Pancreas (tissue), 10 donors: ENCODE results near the gene CANT1. TPM values are rescaled to one million over a fixed set of nuclear protein-coding genes. Genes with fewer than 3 reads are reported as not detected.

ENCODE experiments used
- ATAC-seq, 4 donors: fragments of 200-7000 bp; cut with Tn5 transposase; one replicate each; pipeline versions ENCODE4 v1.8.0 to v1.9.1; 2020; ENCODE audit warnings: mild to moderate bottlenecking in 4 of 4, moderate library complexity in 4 of 4
- DNase-seq, 6 donors: peaks; one replicate each; pipeline ENCODE4 v3.0.0-alpha.2; 2020
- FAIRE-seq: peaks from 2 replicates; lab custom pipeline; 2012; peaks lifted over from hg19 to GRCh38; lab: Jason Lieb, UNC
- H3K27ac ChIP-seq, 4 donors: fragments of 200-600 bp; sonication (generic); 1 replicate in 3 of 4; 2 replicates in 1 of 4; pipeline versions ENCODE4 v1.5.0 to v1.8.0; 2020
- H3K27me3 ChIP-seq, 4 donors: fragments of 200-600 bp; one replicate each; pipeline ENCODE4 v1.8.0; 2021
- H3K36me3 ChIP-seq, 3 donors: fragments of 200-600 bp; sonication (generic) in 1 of 3; one replicate each; pipeline versions ENCODE4 v1.5.0 to v1.8.0; 2020 to 2021
- H3K4me1 ChIP-seq, 3 donors: fragments of 200-600 bp; one replicate each; pipeline ENCODE4 v1.8.0; 2021
- H3K4me3 ChIP-seq, 4 donors: fragments of 200-600 bp; sonication (generic) in 2 of 4; one replicate each; pipeline versions ENCODE4 v1.5.0 to v1.8.0; 2020 to 2021
- H3K9me3 ChIP-seq, 4 donors: fragments of 200-600 bp; one replicate each; pipeline ENCODE4 v1.8.0; 2021
- WGBS, 2 donors: extraction: QIAGEN DNeasy Blood & Tissue Kit; methylation state at CpG; one replicate each; pipeline ENCODE4 v1.1.7; 2013; 5-methylcytosine and 5-hydroxymethylcytosine counted together
- intact Hi-C, 3 donors: fragments of 100-400 bp; cut with DNase I; formaldehyde crosslinking; loops; one replicate each; pipeline versions ENCODE4 v1.11.1 to v1.14.2; 2022
- polyA plus RNA-seq, 2 donors: library from polyadenylated mRNA; stranded (reverse); fragments of 200-250 nt; gene quantifications; one replicate each; pipeline ENCODE4 v1.2.3, GENCODE V29; 2013
- total RNA-seq, 6 donors: library from RNA; stranded (reverse); fragmentation: NEBNext Ultra II Directional in 4 of 6; extraction: Animal tissue kit (Norgen Biotek cat#: 25700) in 4 of 6; gene quantifications; one replicate each; pipeline versions ENCODE4 v1.2.1 to v1.2.4, GENCODE V29; 2021 to 2023
- TF ChIP-seq, protein P1 (sequence below), 4 donors: fragments of 200-600 bp; sonication (generic) in 3 of 4; IDR thresholded peaks; one replicate each; pipeline versions ENCODE4 v1.5.0 to v1.8.0; 2021; ENCODE audit warnings: antibody characterized with exemption in 4 of 4
- donor health status: healthy with polysubstance abuse.
- donor health status: DM: no; HTN: no; CAD: no; lungs with moderate emphysema.
- donor health status: DM: no; HTN: no; CAD: no.
- donor health status: control.
- donor health status: control.
- donor health status: Bipolar disorder and iron deficiency.
- donor health status: DM: yes; HTN: yes; CAD: no.
- donor health status: DM: no; HTN: no; CAD: no.
- donor health status: DM: no; HTN: no; CAD: no.
- donor health status: DM: yes; HTN: yes; CAD: no.

Gene CANT1
- total and polyA plus RNA-seq, 8 donors, result 7.4 to 45.0 (median 25.5) TPM

GRCh38 chr17:78988152-78988551, 21.4 kb downstream of the CANT1 start:
- FAIRE-seq, result no peak

DNA sequence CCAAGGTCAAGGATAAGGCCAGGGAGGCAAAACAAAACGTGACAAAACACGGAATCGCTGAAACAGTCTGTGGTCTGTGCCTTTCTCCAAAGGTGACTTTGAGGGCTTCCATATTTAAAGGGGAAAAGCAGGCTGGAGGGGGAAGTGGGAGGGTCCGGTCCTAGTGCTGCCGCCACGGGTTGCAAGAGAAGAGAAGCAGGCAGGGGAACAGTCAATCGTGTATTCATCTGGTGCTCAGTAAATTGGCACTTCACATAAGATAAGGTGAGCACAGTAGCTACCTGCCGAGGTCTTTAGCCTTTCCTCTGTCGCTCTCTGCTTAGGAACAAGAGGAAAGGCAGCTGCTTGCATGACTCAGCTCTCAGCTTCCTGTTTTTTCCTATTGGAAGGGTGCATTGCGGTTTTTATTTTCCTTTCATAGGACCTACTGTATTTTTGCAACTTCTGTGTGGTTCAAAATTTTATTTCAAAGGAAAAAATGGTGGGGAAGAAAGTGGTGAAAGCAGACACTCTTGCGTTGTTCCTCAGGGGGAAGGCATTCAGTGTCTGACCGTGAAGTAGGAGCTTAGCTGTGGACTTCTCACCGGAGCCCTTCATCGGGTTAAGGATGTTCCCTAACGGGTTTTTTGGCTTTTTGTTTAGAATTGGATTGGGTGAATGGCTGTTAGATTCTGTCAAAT, 22.8 kb downstream of the CANT1 start:
- DNase-seq (peak in 3 of 6 donors; percentile 29 to 41 (median 31)), ATAC-seq (peak; percentile 80 to 89 (median 85)), FAIRE-seq (no peak)
- H3K27ac ChIP-seq, result peak overlapping the region; percentile 52 to 87 (median 74)
- TF ChIP-seq, protein P1, sequence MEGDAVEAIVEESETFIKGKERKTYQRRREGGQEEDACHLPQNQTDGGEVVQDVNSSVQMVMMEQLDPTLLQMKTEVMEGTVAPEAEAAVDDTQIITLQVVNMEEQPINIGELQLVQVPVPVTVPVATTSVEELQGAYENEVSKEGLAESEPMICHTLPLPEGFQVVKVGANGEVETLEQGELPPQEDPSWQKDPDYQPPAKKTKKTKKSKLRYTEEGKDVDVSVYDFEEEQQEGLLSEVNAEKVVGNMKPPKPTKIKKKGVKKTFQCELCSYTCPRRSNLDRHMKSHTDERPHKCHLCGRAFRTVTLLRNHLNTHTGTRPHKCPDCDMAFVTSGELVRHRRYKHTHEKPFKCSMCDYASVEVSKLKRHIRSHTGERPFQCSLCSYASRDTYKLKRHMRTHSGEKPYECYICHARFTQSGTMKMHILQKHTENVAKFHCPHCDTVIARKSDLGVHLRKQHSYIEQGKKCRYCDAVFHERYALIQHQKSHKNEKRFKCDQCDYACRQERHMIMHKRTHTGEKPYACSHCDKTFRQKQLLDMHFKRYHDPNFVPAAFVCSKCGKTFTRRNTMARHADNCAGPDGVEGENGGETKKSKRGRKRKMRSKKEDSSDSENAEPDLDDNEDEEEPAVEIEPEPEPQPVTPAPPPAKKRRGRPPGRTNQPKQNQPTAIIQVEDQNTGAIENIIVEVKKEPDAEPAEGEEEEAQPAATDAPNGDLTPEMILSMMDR (IDR thresholded peaks at IDR 0.05), result no peak
- H3K27me3 ChIP-seq, result no peaks in the 10 kb centered on the region
- WGBS, 2 donors, result 4% methylated on average over 15 of the region's 15 CpGs
- H3K36me3 ChIP-seq, result no peaks in the 10 kb centered on the region
- H3K4me3 ChIP-seq, result peak overlapping the region in 2 of 4 donors; percentile 15 to 35
- intact Hi-C loops, result loop anchor here in 1 of 3 donors (10.0 kb wide), 1 partner anchor 52 kb away; no protein-coding TSS in a partner anchor
- H3K9me3 ChIP-seq, result no peaks in the 10 kb centered on the region
- peaks cover 10 to 26% (median 19%) of the 10 kb centered on the region in 3 donors for H3K4me1 ChIP-seq

More at GRCh38 chr17:78988152-78988551, 21.4 kb downstream of the CANT1 start:
- DNase-seq (no peak), ATAC-seq (no peak)
- 43 to 47% methylated on average over 6 of the region's 6 CpGs for WGBS, 2 donors
- Histone ChIP-seq H3K36me3 (no peaks in the 10 kb centered on the region), H3K4me3 (no peak overlapping the region), H3K9me3 (no peaks in the 10 kb centered on the region), H3K27me3 (no peaks in the 10 kb centered on the region), H3K27ac (peak overlapping the region in 3 of 4 donors; percentile 52 to 87 (median 85)), H3K4me1 (peaks cover 10 to 26% (median 19%) of the 10 kb centered on the region in 3 donors)
- intact Hi-C loops, result loop anchor here in 1 of 3 donors (10.0 kb wide), 1 partner anchor 53 kb away; no protein-coding TSS in a partner anchor
- TF ChIP-seq, protein P1 (IDR thresholded peaks at IDR 0.05), result no peak

- peak; percentile 44 to 79 (median 76) for ATAC-seq
- DNase-seq, result peak in 2 of 6 donors; percentile 30 to 43
- Histone ChIP-seq H3K9me3 (no peaks in the 10 kb centered on the region), H3K27me3 (no peaks in the 10 kb centered on the region), H3K27ac (peak overlapping the region; percentile 52 to 87 (median 74)), H3K4me3 (peak overlapping the region in 2 of 4 donors; percentile 15 to 35), H3K36me3 (no peaks in the 10 kb centered on the region), H3K4me1 (peaks cover 10 to 26% (median 19%) of the 10 kb centered on the region in 3 donors)
- TF ChIP-seq, protein P1 (IDR thresholded peaks at IDR 0.05), result no peak
- intact Hi-C loops, result loop anchor here in 1 of 3 donors (10.0 kb wide), 1 partner anchor 51 kb away; no protein-coding TSS in a partner anchor
- no peak for FAIRE-seq
- WGBS, 2 donors, result 17 to 19% methylated on average over 6 of the region's 6 CpGs
Measured at GRCh38 chr17:78986048-78986648, 23.4 kb downstream of the CANT1 start.

DNA sequence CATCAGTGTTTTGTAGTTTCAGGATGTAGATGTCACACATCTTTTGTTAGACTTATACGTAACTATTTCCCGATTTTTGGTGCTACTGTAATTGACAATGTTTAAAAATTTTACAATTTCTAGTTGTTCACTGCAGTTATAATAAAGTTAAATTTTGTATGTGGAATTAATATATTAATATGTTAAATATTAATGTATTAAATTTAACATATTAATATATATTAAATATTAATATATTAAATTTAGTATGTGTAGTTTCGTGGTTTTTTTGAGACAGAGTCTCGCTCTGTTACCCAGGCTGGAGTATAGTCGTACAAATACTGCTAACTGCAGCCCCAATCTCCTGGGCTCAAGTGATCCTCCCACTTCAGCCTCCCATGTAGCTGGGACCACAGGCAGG, 24.2 kb downstream of the CANT1 start:
- 84 to 91% methylated on average over 5 of the region's 5 CpGs for WGBS, 2 donors
- Histone ChIP-seq H3K36me3 (no peaks in the 10 kb centered on the region), H3K27me3 (no peaks in the 10 kb centered on the region), H3K27ac (peak overlapping the region in 2 of 4 donors; percentile 85 to 87), H3K4me3 (no peak overlapping the region), H3K4me1 (peaks cover 10 to 26% (median 19%) of the 10 kb centered on the region in 3 donors), H3K9me3 (no peaks in the 10 kb centered on the region)
- ATAC-seq (no peak), FAIRE-seq (peak; percentile 37), DNase-seq (no peak)
- intact Hi-C loops, result loop anchor here in 1 of 3 donors (10.0 kb wide), 1 partner anchor 51 kb away; no protein-coding TSS in a partner anchor
- TF ChIP-seq, protein P1 (IDR thresholded peaks at IDR 0.05), result no peak
